CD4-positive, alpha-beta T cell treated with Interferon alpha-2 for 1 hour (primary cell): ENCODE data around the gene ASCC3.
A peak's percentile ranks its signal among the peaks of the same experiment; 100 is the strongest.
"Not testable (repeated sequence)": the region's sequence is repeated elsewhere in the genome, so short reads cannot be mapped to it uniquely, and the experiment has no call there.

ENCODE experiments used
- DNase-seq, 2 donors: peaks; one replicate each; pipeline ENCODE4 v3.0.0-alpha.2; 2020 to 2022

Gene ASCC3, protein sequence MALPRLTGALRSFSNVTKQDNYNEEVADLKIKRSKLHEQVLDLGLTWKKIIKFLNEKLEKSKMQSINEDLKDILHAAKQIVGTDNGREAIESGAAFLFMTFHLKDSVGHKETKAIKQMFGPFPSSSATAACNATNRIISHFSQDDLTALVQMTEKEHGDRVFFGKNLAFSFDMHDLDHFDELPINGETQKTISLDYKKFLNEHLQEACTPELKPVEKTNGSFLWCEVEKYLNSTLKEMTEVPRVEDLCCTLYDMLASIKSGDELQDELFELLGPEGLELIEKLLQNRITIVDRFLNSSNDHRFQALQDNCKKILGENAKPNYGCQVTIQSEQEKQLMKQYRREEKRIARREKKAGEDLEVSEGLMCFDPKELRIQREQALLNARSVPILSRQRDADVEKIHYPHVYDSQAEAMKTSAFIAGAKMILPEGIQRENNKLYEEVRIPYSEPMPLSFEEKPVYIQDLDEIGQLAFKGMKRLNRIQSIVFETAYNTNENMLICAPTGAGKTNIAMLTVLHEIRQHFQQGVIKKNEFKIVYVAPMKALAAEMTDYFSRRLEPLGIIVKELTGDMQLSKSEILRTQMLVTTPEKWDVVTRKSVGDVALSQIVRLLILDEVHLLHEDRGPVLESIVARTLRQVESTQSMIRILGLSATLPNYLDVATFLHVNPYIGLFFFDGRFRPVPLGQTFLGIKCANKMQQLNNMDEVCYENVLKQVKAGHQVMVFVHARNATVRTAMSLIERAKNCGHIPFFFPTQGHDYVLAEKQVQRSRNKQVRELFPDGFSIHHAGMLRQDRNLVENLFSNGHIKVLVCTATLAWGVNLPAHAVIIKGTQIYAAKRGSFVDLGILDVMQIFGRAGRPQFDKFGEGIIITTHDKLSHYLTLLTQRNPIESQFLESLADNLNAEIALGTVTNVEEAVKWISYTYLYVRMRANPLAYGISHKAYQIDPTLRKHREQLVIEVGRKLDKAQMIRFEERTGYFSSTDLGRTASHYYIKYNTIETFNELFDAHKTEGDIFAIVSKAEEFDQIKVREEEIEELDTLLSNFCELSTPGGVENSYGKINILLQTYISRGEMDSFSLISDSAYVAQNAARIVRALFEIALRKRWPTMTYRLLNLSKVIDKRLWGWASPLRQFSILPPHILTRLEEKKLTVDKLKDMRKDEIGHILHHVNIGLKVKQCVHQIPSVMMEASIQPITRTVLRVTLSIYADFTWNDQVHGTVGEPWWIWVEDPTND (N-terminal part only)

GRCh38 chr6:100880853-100881706, at the start of gene ASCC3:
Gene ASCC3 (minus strand): TSS chr6:100881329. CDS start chr6:100867997, 13,332 bp downstream.
- DNase-seq = peak; percentile 87 to 89

GRCh38 chr6:100925749-100926148, 44.6 kb upstream of the ASCC3 start:
- DNase-seq = no peak

DNA sequence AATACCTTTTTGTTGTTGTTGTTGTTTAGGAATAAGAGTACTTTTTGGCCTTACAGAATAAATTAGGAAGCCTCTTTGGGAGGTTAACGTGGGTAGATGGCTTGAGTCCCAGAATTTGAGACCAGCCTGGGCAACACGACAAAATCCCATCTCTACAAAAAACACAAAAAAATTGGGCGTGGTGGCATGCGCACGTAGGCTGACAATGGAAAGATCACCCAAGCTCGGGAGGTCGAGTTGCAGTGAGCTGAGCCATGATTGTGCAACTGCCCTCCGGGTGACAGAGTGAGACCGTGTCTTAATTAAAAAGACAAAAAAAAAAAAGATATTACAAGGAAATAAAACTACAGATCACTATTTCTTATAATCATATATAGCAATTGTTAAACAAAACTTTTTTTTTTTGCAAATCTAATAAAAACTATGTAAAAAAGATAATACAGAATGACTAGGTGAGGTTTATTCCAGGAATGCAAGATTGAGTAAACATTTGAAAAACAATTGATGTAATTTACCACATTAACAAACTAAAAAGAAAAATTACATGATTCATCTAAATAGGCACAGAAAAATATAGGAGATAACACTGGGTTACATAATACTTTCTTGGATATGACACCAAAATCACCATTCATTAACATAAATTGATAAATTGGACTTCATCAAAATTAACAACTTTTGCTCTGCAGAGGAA, 43.6 kb upstream of the ASCC3 start:
- no peak for DNase-seq

DNA sequence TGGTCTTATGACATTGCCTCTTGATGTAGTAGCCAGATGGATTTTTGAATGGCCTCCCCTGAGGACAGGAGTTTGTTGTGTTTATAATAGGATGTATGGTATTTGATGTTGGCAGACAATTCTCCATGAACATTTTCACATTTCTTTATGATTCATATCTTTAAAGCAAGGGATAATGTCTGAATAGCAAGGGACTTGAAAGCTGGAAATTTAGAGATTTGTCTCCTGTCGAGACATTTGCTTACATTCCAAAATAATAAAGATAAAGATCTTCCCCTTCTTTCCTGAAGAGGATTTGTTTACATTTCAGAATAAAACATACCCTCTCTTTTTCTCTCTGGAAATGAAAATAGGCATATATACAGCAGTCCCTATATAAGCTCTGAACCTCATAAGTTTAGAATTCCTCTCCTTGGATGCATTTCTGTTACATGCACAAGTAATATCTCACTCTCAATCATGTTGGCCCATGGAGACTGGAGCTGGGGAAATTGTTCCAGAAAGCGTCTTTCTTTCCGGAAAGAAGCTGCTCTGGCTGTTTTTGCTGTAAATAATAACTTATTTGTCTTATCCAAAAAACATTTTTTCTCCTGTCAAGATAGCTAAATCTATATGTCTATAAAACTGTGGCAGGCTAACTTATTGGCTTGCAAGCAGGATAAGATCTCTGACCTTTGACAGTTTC, 42.5 kb upstream of the ASCC3 start:
- DNase-seq = no peak

GRCh38 chr6:100920028-100920605, 39.0 kb upstream of the ASCC3 start:
- DNase-seq = no peak

DNA sequence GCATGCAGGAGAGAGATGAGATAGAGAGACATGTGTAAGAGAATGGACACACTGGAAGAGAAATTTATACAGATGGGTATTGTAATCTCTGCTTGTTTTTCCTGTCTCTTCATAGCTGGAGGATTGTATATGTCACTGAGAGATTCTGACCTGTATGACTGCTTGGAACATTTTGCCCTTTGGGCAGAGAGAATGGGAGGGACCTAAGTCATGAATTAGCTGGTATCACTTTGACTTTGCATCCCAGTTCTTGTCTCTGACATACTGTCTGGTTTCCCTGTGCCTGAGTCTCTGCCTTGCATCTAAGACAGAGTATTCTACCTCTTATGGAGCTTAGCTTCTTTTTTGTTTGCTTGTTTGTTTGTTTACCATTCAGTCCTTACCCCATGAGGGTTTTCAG, 37.0 kb upstream of the ASCC3 start:
- DNase-seq = no peak

- DNase-seq = no peak
Measured at GRCh38 chr6:100915876-100916275, 34.7 kb upstream of the ASCC3 start.

DNA sequence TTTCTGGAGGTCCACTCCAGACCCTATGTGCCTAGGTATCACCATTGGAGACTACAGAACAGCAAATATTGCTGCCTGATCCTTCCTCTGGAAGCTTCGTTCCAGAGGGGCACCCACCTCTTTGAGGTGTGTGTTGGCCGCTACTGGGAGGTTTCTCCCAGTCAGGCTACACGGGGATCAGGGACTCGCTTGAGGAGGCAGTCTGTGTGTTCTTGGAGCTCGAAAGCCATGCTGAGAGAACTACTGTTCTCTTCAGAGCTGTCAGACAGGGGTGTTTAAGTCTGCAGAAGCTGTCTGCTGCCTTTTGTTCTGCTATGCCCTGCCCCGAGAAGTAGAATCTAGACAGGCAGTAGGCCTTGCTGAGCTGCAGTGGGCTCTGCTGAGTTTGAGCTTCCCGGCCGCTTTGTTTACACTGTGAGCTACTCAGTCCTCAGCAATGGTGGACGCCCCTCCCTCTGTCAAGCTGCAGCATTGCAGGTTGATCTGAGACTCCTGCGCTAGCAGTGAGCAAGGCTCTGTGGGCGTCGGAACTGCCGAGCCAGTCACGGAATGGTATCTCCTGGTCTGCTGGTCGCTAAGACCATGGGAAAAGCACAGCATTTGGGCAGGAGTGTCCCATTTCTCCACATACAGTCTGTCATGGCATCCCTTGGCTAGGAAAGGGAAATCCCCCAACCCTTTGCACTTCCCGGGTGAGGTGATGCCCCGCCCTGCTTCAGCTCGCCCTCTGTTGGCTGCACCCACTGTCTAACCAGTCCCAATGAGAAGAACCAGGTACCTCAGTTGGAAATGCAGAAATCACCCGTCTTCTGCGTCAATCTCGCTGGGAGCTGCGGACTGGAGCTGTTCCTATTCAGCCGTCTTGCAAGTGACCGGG, 32.5 kb upstream of the ASCC3 start:
- no peak for DNase-seq

DNA sequence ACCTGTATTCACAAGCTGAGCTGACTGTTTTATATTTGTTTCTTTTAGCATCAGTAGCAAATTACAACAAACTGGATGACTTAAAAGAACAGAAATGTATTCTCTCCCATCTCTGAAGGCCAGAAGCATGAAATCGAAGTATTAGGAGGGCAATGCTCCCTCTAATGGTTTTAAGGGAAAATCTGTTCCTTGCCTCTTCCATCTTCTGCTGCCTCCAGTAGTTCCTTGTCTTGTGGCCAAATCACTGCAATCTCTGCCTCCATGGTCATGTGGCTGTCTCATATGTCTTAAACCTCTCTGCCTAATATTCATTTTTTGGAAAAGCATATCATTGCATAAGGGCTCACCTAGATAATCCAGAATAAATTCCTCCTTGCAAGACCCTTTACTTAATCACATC, 25.2 kb upstream of the ASCC3 start:
- no peak for DNase-seq

GRCh38 chr6:100905067-100905466, 23.9 kb upstream of the ASCC3 start:
- no peak for DNase-seq

DNA sequence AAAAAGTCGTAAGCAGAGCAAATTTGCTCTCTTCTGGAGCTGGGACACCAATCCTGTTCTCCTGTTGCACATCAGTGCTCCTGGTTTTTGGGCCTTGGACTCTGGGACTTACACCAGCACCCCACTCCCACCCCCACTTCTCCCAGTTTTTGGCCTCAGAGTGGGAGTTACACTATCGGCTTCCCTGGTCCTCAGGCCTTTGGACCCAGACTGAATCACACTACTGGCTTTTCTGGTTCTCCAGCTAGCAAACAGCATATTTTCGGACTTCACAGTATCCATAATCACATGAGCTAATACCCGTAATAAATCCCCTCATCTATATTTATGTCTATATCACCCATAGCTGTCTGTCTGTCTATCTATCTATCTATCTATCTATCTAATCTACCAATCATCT, 23.2 kb upstream of the ASCC3 start:
- DNase-seq = no peak

GRCh38 chr6:100901582-100901981, 20.5 kb upstream of the ASCC3 start:
- no peak for DNase-seq

DNA sequence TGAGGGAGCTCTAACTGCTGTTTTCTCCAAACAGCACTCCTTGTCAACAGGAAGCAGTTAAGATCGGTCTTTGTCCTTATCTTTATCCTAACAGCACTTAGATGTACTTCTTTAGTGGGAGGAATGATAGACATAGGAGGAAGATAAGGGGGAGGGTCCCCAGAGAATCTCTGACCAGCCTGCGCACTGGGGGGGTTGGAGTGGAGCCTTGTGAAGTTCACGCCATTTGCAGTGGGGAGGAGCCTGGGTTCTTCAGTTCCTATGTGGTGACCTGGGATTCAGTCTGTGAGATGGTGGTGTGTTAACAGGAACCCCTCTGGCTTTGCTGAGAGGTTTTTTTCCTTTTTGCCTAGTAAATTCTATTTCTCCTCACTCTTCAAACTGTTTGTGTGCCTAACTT, 18.1 kb upstream of the ASCC3 start:
- DNase-seq = no peak

- no peak for DNase-seq
Measured at GRCh38 chr6:100897671-100898070, 16.5 kb upstream of the ASCC3 start.

DNA sequence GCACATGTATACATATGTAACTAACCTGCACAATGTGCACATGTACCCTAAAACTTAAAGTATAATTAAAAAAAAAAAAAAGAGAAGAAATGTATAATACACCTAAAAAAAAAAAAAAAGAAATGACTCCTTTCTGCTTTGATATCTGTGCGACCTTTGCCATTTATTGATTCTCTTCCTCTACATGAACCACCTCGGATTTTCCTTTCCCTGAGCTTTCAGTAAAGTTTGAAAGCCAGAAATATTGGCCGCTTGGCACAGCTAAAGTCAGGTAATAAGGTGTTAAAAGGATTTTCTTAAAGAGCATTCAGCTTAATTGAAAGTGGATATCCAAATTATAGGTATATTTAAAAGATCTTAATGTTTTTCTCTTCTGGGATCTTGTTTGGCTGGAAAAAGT, 12.6 kb upstream of the ASCC3 start:
- DNase-seq = no peak

DNA sequence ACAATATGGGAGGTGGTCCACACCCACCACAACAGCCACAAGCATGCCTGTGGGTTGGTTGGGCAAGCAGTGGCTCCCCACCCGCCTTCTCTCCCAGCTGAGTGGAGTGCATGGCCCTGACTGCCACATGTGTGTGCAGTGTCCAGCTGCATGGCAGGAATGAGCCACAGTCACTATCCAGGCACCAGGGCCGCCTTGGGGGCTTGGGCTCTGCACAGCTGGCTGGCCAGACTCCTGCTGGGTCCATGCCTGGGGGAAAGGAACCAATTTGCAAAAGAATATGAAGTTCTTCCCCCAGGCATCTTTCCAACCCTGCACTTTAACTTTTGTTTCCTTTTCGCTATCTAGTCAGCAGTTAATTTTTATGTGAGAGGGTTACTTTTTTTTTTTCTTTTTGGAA, 11.6 kb upstream of the ASCC3 start:
- DNase-seq = no peak

DNA sequence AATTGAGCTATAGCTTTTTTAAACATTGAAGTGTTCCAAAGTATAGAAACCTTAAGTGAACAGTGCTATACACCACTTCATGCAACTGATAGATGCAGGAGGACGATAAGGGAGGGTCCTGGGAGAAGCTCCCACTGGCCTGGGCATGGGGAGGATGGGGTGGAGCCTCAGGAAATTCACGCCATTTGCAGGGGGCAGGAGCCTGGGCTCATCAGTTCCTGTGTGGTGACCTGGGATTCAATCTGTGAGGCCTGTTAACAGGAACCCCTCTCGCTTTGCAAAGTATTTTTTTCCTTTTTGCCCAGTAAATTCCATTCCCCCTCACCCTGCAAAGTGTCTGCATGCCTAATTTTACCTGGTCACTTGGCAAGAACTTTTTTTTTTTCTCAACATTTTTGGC, 11.0 kb upstream of the ASCC3 start:
- no peak for DNase-seq

GRCh38 chr6:100891079-100891478, 9.9 kb upstream of the ASCC3 start:
- DNase-seq = no peak

DNA sequence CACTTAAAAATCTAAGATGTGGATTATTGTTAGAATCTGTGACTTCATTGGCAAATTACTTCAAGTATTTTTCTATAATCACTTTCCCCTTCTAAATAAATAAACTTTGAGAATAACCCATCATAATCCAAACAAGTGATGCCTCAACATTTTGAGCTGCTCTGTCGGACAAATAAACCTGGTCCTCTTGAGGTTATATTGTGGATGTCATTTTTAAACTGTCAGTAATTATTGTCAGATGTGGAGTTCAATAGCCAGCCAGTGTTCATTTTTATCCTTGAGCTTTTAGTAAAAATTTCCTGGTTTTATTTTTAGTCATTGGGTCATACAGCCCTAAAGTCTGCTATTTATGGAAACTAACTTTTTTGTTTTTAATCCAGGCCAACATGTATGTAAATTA, 9.5 kb upstream of the ASCC3 start:
- DNase-seq = not testable (repeated sequence)

DNA sequence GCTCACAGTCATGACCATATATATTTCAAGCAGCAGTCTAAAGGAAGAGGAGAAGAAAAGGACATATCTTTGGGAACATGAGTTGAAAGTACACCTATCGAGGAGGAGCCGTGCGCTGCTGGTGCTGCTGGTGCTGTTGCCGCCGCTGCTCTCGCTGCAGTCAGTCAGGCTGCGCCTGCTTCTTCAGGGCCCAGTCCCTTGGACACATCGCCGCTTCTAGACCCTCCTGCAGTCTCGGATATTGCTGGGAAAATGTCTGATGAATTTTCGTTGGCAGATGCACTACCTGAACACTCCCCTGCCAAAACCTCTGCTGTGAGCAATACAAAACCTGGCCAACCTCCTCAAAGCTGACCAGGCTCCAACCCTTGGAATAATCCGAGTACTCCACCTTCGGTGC, 8.2 kb upstream of the ASCC3 start:
- DNase-seq = no peak
